HG03139 (cell line): Measurements from ENCODE around the gene ZC3H13.
"Not testable (repeated sequence)": the region's sequence is repeated elsewhere in the genome, so short reads cannot be mapped to it uniquely, and the experiment has no call there.

Experiments used
- ATAC-seq: cut with Tn5 transposase; IDR thresholded peaks from one replicate; pipeline ENCODE4 v1.9.1; 2021; ENCODE audit not compliant: unreplicated experiment

Gene ZC3H13

DNA sequence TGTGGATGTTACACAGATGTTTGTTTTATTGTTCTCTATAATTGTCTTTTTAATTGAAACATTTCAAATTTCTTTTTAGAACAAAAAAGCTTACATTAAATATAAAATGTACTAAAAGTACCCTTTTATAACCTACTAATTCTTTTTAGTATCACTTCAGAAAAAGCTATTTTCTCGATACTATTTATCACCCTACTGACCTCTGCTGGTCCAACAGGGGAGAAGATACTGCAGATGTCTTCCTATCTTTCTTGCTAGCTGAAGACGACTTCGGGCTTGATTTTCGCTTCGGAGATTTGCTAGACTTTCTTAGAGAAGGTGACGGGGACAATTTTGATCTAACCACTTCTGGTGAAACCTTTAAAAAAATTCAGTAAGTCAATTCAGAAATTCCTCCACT, 42.4 kb downstream of the ZC3H13 start:
- no peak for ATAC-seq

DNA sequence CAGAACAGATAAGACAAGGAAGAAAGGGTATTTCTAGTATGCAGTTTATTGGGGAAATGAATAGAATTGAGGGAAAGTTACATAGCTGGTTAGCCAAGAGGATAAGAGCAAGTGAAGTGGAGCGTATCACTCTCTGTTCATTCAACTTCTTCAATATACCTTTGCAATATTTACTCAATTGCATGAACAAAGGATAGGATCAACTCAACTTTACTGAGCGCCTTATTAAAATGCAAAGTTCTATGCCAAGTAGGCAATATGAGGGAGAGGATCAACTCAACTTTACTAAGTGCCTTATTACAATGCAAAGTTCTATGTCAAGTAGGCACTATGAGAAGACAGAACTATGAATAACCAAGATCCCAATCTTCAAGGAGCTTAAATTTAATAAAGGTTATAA, 43.9 kb downstream of the ZC3H13 start:
- ATAC-seq = no peak

DNA sequence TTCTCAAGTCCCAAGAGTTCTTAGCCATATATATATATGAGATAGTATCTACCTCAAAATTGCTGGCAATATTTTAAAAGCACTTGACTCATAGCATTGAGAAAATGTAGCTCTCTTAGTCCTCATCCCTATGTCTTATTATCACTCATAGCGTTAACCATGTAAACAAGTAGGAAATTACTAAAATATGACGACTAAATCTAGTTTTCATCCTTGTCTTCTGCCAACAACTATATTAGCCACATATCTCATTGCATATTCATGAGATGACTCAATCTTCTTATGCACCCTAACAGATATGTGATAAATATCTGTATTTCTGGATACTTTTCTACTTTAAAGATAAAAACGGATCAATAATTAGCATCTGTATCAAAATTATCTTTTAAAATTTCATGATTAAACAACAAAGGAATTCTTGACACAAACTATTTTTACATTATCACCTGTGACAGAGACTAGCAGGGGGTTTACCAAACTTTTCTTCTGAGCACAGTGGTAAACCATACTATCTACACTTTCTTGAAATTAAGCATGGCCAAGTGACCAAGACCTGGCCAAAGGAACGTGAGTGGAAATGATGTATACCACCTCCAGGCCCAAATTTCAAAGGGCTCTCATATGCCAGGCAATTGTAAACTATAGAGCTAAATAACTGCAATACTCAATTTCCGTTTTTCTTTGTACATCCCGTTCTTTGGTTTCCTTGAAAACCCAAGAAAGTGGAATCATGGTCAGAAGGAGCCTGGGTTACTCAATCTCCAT, 45.7 kb downstream of the ZC3H13 start:
- no peak for ATAC-seq

DNA sequence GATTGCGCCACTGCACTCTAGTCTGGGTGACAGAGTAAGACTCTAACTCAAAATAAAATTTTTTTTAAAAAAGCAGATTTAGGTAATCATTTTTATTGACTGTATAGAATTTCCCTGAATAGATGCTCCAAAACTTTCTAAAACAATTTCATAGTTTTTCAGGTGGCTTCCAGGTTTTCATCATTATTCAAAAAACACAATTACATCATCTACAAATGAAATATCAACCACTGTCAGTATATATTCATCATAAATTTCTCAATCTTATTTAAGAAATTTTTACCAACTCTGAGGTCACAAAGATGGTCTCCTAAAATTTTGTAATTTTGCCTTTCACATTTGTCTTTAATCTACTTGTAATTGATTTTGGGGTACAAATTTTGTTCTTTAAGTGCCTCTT, 48.1 kb downstream of the ZC3H13 start:
- no peak for ATAC-seq

DNA sequence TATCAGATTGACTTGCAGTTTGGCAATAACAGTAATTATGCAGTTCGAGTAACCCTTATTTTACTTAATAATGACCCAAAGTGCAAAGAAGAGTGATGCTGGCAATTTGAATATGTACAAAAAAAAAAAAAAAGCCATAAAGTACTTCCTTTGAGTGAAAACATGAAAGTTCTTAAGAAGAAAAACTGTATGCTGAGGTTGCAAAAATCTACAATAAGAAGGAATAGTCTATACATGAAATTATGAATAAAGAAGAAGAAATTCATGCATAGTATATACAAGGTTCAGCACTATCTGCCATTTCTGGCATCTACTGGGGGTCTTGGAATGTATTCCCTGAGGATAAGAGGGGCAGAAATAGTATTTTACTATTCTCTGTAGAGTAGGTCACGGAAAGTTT, 55.9 kb downstream of the ZC3H13 start:
- no peak for ATAC-seq

DNA sequence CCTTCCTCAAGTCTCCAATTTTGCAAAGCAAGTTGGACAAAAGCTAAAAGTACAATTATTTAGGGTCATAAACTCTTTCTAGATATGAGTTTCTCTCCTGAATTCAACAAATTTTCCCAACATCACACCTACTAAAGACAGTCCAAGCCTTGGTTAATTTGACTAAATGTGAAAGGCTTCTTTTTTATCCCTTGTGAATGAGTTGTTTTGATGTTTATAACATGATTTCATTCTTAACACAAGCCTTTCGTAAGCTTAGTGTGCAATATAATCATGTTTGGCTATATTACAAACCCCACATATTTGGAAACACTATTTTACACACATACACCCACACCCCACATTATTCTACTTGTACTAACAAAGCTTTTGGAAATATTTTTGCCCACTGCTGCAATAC, 57.3 kb downstream of the ZC3H13 start:
- no peak for ATAC-seq

DNA sequence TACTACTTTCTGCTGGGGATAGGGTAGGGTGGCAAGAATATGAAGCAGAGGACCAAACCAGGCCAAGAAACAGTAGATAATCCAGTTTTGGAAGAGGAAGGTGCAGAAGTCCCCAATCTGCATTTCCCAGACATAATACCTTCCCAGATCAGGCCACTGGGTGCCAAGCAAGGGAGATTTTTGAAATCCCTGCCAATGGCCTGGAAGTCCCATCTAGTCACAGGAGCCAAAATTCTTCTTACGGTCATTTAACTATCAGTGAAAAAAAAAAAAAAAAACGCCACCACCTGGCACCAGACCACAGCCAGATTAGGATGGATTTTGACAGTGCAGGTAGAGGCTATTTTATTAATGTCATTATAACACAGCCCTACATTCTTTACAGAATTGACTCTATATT, 57.8 kb downstream of the ZC3H13 start:
- no peak for ATAC-seq

DNA sequence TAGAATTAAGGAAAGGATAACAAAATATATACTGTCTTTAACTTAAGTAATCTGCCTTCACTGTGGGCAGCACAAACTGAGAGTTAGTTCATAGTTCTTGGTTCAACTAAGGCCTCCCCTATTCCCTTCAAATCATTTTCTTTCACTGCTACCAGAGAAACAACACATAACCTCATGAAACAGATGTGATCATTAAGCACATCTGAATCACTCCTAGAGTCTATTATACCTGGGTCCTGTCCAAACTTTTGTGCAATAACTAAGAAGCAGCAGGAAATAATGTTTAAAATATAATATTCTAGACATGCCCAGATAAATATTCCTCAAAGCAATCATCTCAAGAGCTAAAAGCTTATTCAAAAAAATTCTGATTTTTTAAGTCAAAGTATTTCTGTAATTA, 62.9 kb downstream of the ZC3H13 start:
- no peak for ATAC-seq

DNA sequence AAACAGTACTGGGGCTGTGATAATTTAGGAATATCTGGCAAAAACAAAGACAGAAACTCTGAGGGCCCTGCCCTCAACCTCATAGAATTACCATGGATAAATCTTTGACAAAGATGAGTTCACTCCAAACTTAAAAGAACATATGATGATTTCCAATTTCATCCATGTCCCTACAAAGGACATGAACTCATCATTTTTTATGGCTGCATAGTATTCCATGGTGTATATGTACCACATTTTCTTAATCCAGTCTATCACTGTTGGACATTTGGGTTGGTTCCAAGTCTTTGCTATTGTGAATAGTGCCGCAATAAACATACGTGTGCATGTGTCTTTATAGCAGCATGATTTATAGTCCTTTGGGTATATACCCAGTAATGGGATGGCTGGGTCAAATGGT, 71.4 kb downstream of the ZC3H13 start:
- not testable (repeated sequence) for ATAC-seq

DNA sequence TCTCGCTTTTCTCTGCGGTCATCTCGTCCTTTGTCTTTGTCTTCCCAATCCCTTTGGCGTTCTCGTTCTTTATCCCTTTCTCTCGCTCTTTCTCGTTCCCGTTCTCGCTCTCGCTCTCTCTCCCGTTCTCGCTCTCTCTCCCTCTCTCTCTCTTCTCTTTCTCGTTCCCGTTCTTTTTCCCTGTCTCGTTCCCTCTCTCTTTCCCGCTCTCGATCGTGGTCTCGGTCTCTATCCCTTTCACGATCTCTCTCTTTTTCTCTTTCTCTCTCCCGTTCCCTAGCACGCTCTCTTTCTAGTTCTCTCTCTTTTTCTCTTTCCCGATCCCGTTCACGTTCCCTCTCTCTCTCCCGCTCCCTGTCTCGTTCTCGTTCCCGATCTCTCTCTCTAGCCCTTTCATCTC, 77.2 kb downstream of the ZC3H13 start:
- ATAC-seq = no peak

DNA sequence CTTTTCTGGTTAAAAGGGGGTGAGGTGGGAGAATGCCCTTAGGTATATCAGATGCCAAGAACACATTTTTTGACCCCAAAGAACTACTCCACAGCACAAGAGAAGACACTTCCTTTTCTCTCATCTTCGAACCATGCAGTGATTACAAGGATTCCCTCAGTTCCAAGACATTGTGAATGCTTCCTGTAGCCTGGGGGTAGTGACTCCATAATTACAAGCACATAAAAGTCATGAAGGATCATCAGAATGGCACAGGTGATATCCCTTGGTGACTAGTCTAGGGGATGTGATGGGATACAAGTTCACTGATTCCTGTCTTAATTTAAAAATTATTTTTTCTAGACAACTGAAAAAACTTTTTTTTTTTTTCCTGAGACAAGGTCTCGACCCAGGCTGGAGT, 78.0 kb downstream of the ZC3H13 start:
- ATAC-seq = no peak

DNA sequence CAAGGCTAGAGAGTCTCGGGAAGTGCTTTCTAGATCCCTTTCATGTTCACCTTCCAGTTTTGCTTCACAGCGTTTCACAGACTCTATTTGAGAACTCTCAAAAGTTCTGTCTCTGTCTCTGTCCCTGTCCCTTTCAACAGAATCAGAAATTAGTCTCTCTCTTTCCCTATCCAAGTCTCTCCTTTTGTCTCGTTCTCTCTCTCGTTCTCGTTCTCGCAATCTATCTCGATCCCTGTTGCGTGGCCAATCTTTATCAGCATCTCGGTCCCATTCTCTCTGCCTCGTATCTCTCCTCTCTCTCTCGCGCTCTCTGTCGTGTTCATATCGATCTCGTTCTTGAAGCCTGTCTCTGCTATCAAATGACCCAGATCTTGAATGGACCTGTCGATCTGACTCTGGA, 85.0 kb downstream of the ZC3H13 start:
- no peak for ATAC-seq

DNA sequence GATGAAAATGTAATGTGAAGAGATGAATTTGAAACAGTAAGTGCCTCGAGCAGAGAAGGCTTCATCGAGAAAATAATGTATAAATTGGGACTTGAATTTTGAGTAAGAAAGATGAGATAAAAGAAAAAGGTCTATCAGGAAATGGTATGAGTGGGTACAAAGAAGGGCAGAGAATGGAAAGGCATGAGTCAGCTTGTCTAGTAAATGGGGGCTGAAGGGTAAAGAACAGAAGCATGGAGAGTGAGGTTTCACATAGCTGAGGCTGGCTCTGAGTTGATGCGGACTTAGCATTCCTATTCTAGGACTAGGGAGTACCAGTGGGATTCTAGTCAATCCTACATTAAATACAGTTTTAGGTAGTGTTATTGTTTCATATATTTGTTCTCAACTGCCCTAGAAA, 85.8 kb downstream of the ZC3H13 start:
- ATAC-seq = no peak

DNA sequence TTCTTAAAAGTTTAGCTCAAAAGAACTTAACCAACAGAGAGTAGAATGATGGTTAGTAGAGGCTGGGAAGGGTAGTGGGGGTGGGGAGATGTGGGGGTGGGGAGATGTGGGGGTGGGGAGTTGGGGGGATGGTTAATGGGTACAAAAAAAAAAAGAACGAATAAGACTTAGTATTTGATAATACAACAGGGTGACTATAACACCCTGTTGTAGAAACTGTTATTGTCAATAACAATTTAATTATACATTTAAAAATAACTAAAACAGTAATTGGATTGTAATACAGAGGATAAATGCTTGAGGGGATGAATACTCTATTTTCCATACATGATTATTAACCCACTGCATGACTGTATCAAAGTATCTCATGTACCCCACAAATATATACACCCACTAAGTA, 91.1 kb downstream of the ZC3H13 start:
- no peak for ATAC-seq

DNA sequence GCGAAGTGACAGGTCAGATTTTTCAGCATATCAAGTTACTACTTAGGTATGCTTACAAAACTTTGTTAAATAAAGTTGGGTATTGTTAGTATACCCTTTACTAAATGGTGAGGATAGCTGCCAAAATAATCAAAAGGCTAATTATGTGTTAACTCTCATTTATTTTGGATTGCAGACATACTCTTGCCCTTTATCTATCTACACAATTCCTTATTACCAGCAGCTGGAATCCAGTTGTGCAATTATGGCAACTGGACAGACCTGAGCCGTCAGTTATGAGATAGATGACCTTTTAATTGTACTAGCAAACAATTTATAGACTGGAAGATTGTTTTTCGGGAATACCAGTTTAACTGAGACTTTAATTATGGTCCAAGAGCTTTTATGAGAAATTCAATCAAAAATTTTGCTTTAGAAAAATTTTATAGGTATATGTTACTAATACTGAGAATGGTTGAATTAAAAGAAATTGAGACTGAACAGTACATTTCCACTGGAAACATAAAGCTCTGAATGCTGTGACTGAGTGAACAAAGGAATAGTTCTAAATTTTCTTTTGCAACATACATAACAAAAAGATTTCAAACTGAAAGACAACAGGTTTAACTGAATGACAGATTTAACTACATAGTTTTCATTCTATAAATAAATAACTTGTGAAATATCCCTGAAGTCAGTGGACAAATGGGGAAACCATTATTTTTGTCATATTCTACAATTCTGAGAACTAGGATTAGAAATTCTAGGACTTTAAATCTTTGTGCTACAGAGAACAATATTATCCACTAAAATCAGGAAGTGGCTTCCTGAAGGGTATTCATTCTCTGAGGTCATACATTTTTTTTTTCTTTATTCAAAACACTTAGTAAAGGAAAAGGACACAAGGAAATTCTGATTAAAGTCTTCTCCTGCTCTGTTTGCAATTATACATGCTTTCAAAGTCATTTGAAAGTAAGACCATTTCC, 97.4 kb downstream of the ZC3H13 start:
- no peak for ATAC-seq

DNA sequence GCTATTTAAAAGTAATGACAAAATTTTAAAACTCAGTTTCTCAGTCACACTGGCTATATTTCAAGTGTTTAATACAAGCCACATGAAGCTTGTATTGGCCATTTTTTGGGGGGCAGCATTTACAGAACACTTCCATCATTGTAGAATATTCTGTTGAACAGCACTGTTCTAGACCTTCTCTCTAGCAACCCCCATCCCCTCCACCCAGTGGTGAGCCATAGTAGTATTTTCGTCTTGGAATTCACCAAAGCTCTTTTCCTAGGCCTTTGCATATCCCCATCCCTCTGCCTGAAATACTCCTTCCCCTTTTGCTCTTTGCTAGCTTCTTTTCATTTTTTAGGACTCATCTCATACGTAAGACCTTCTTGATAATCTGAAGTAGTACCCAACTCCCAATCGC, 99.5 kb downstream of the ZC3H13 start:
- ATAC-seq = no peak

DNA sequence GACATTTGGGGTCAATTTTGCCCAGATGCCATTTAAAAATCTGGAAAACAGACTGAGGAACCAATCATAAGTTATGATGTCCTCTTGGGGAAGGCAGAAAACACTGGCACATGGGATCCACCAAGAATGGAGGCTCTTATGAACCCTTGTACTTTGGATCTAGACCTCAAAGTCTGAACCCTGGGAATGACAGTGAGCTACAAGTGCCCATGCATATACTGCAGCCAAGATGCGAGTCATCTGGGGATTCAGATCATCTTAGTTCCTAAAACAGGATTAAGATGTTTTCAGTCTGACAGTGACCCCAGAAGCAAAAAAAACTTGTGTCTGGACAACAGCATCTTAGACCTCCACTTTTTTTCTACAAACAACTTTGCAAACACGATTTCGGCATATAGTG, 100.8 kb downstream of the ZC3H13 start:
- ATAC-seq = no peak

DNA sequence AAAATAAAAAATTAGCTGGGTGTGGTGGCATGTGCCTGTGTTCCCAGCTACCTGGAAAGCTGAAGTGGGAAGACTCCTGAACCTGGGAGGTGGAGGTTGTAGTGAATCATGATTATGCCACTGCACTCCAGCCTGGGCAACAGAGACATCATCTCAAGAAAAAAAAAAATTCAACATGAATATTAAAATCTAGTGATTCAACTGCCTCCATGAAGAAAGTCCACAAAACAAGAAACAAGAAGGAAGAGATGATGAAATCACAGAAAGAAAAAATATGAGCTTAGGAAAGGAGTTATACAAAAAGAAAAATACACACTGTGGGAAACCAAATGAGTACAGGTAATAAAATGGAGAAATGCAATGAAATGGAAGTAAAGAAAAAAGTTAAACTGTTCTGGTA, 101.4 kb downstream of the ZC3H13 start:
- ATAC-seq = no peak

DNA sequence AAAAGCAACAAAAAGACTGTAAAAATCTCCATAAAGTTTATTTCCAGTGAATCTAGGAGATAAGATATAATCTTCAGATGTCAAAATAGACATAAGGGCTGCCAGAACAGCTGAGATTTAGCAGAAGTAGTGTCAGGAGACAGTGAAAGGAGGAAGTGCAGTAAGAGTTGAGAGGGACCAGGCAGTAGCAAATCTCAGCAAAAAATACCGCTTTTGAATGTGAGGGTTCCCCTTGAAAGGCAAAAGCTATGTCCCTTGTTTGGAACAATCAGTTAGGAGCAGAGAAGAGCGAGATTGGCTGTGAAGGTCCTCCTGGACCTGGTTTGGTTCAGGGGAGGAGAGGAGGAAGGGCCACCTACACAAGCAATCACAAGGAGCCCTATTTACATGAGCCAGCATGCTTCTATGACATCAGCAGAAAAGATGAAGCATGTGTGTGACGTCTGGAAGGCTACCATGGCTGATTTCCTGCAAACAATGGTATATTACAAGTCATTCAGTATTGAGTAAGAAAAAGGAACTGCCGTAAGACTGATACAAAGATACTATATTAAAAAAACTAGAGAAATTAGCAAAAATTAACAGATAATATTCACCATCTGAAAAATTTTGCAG, 102.1 kb downstream of the ZC3H13 start:
- no peak for ATAC-seq

DNA sequence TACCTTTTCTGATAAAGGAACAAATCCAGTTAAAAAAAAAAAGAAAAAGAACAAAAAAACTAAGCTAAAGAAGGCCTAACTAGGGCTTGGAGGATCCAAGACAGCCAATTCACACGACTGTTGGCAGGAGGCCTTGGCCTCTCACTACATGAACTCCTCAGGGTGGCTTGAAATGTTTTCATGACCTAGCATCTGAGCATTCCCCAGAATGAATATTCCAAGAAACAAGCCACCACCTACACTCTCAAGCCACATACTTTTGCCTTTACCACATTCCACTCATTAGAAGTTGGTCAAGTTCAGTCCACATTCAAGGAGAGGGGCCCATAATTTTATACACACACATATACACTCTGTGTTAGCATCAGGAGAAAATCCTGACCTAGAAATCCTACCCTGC, 103.4 kb downstream of the ZC3H13 start:
- ATAC-seq = no peak

DNA sequence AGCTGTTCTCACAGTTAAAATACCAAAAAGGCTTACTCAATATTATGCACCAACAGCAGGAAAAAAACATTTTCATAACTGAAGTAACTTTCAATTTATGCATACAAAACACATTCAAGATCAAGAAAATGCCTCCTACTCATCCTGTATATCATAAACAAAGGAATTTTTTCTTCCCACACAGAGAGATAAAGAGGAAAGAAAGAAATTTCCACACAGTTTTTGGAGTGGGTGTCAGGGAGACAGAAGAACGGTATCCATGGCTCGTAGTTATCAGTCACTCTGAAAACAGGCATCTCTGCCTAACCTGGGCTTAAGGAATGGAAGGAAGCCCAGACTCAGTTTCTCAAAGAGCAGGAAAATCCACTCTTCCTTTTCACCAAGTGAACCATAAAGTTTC, 108.6 kb downstream of the ZC3H13 start:
- no peak for ATAC-seq

DNA sequence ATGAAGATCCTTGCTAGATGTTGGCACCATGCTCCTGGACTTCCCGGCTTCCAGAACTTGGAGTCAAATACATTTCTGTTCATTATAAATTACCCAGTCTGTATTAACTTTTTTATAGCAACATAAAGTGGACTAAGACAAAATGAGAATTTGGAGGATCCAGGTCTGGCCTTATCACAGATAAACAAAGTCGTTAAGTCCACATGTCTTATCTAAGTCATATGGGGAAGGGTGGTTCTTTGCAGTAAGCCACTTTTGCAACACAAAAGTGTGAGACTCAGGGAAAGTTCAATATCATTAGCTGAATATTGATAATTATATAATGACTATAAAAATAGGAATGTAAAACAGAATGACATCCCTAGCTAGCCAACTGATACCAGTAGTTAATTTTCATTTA, 109.4 kb downstream of the ZC3H13 start:
- no peak for ATAC-seq
